Activated CD4-positive, CD25-positive, alpha-beta regulatory T cell treated with anti-CD3 and anti-CD28 coated beads, Interleukin-2, amount 50 U/mL, for 16 hours (primary cell): ENCODE results near the gene POLR3A.

Experiments
- DNase-seq: peaks from one replicate; pipeline ENCODE4 v3.0.0-alpha.2; 2020; ENCODE audit warnings: low read depth, low spot score

The POLR3A gene

DNA sequence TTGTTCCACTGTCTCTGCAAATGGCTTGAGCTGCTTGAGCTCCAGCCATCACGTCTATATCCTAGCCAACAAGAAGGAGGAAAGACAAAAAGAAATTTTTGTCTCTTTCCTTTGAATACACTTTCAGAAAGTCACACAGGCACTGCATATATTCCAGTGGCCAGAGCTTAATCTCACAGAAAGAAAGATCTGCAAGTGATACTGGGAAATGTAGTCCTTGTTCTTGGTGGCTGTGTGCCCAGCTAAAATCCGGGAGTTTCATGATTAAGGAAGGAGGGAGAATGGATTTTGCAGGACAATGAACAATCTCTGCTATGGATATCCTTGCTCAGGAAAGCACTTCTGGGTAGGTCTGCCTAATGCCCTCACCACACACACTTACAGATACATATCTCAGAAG is 83.2 kb downstream of the POLR3A start:
- no peak for DNase-seq

DNA sequence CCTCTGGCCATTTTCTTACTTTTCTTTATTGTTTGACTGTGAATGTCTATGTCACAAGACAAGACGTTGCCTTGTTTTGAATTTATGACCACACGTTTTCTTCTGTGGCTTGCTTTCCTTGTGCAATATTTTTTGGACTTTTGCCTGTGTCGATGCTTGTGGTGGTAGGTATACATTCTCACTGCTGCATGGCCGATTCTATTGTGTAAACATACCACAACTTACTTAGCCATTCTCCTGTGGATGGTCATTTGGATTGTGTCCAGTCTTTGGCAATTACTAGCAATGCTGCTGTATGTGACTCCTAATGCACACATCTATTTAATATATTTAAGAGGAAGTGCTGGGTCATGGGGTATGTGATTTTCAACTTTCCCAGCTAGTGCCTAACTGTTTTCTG is 84.8 kb downstream of the POLR3A start:
- DNase-seq = no peak

DNA sequence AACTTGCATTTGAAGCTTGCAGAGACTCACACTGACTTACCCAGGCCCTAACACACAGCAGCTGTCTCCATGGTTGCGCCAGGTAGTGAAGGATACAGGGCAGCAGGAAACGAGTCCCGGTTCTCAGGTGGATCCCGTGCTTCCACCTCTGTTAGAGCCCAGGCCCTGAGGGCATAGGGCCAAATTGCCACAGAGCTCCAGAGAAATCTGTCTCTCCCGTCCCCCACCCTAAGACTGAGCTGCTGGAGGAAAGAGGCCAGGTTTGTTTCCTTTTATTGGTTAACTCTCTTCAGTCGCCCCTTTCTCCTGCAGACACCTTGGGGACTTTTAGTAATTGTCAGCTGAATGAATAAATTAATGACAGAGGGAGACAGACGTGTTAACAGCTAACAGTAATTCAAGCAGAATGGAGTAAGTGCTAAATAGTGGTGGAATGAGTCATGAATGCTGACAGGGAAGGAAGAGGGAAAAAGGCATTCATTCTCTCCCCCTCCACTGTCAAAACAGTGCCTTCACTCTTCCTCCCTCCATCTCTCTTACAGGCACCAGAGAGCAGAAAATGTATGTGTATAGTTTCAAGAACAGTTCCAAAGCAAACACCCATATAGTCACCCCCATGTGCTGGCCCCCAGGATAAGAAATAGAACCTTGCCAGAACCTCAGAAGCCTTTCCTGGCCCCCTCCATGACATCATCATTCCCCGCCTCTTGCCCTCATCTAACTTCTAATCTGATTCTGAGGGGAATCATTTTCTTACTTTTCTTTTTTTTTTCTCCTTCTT is 86.0 kb downstream of the POLR3A start:
- DNase-seq = no peak

DNA sequence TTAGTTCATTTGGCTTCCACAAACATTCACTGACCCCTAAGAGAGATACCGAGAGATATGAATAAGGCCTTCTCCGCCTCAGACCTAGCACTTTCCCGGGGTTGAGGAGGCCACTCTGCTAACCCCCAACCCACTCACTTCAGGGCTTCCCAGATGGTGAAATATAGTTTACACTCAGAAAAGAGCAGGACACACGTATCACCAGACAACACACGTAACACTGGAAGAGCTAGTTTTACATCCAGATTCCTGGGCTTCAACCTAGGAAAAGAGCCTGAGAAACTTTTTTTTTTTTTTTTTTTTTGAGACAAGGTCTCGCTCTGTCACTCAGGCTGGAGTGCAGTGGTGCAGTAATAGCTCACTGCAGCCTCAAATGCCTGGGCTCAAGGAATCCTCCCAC is 87.5 kb downstream of the POLR3A start:
- DNase-seq = no peak

DNA sequence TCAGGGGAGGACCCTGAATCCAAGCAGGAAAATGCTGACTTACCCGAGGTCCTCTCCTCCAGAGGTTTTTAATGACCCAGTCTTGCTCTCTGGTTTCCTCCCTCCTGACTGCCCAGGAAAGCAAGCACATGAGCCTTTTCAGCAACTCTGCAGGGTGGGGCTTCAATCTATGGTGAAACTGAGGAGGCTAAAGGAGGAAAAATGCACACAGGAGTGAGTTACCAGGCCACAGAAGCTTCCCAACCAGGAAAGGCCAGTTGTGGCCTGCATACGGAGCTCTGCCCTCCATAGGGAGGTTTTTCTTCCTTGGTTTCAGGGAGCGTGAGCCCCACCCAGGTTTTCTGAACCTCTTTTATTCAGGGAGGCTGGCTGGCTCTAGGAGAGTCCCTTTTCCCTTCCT is 88.7 kb downstream of the POLR3A start:
- no peak for DNase-seq

DNA sequence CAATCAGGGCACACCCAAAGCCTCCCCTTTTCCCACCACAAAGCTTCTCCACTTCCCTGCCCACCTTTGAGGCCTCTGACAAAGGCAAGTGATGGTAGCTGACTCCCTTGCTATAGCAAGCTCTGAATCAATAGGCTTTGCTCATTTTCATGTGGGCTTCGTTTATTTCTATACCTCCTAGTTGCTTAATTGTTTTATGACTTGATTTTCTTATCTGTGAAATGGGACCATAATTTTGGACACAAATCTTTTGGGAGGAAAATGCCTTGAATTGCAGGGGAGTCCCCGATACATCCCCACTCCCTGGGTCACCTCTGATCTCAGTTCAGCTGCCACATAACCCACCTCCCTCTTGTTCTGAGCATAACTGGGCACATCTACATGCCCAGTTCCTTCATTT is 89.1 kb downstream of the POLR3A start:
- DNase-seq = no peak

DNA sequence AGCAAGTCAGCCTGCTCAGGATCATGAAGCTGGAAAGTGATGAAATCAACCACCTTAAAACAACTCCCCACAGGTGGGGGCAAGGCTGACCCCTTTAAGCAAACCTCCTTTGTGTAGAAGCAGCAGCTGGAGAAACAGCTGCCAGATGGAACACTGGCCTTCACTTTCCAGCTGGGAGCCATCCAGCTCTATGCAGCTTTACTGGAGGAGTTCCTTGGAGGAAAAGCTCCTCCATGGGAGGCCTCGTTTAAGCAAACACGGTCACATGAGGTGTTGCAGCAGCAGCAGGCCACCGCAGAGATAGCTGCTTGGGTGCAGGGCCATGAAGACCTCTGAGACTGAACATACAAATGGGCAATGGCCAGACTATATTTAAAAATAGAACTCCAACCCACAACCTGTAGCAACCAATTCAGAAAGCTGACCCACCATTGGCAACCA is 89.7 kb downstream of the POLR3A start:
- DNase-seq = no peak

DNA sequence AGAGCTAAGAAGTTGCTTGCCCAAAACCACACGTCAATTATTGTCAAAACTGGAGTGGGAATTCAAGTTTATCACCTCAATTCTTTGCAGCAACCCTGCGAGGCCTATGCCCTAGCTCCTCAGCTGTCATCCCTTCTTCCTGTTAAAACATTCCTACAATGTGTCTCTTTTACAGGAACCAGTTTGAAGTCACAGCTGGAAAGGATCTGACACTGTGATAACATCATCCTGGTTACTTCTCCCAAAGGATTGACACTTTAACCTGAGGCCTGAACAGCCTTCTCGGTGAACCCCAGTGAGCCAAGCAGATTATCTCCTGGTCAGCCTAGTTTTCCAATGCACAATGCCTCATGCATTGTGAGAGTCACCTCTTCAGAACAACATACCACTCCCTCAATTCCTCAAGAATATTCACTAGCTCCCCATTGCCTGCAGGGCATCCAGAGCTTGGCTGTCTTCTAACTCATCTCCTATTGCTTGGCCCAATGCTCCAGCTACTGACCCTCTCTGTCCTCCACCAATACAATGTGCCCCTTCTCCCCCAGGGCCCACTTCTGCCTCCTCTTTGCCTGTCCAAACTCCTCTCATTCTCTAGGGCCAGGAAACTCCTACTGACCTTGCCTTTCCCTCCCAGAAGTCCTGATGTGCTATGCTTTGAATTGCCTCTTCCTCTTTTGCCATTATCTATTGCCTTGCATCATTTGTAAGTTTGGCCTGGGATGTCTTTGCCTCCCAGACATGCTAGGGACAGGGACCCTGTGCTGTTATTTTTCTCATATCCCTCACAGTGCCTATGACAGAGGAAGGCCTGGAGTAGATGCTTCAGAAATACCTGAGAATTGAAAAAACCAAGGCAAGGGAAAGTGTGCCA is 92.4 kb downstream of the POLR3A start:
- no peak for DNase-seq

DNA sequence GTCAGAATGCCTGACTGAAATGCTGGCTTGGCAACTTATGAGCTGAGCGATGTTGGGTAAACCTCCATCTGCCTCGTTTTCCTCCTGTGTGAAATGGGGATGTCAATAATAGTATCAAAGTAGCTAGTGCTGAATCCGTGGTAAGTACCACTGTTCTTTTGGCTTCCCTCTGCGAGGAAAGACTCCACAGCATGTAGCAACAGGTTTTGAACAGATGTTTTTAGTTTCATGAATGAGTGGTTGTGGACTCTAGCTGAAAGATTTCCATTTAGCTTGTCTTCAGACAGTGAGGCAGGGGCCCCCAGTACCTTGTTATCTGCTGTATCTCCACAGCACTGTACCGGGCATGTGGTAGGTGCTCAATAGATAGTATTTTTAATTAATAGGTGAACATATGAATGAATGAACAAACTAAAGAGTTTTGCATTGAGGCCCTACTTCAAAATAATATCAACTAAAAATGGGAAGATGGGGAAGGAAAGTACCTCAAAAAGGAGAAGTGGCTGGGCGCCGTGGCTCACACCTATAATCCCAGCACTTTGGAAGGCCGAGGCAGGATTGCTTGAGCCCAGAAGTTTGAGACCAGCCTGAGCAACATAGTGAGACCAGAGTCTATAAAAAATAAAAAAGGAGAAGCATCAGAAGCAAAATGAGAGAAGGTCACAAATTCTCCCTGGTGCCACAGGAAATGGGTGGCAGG is 97.1 kb downstream of the POLR3A start:
- DNase-seq = no peak

DNA sequence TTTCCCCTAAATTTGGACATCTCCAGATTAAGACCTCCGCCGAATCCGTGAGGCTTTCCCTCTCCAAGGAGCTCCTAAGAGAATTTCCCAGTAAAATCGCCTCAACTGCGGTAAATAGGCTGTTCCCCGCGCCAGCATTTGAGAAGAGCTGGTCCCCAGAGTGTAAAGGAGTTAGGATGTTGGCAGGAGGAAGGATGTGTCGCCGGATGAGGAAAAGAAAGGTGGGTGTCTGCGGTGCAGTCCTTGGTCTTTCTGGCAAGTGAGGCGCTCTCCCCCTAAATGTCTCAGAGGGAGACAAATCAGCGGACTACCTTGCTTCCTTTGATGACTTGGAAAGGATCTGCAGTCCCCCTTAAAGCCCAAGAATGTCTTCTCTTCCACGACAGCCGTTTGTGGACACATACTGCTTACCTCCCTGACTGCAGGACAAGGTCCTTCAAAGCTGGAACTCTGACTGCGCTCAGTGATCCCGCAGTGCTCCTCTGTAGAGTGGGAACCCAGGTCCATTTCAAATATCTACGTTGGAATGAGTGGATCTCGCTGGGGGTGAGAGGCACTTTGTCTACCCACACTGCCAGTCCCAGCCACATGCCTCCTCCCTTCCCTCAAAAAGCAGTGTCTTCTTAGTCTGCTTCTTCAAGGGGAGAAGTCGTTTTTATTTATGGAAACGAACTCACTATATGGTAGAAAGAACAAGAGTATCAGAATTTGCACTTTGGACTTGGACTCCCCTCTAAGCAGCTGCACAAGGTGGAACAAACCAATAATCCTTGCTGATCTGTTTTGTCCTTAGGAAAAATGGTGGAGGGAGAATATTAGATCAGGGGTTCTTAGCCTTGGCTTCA is 101.7 kb downstream of the POLR3A start:
- no peak for DNase-seq

DNA sequence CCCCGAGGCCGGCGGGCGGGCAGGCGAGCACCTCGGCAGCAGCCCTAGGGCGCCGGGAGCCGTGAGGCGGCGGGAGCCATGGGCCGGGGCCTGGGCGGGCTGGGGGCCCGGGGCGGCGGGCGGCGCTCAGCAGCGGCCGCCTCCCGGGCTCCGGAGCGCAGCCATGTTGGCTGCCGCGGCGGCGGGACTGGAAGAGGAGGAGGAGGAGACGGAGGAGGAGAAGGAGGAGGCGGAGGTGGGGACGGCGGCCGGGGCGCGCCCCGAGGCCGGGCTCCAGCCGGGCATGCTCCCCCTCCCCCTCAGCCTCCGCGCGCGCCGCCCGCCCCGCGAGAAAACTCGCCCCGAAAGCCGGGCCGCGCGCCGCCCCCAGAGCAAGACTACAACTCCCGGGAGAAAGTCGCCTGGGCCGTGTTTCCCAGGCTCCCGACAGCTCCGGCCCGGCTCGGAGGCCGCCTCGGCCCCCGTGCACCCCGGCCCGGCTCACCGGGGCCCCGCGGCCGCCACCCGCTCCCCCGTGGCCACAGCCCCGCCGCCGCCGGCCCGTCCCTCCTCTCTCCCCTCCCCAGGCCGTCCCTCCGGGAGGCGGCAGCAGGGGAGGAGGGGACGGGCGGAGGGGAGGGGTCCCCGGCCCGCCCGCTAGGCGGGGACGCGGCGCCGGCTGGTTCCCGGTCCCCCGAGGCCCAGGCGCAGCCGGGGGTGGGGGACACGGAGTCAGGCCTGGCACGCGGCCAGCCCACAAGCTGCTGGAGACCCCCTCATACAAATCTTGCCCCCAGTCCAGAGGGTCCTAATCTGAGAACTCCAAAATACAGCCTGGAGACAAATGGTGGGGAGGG is 102.5 kb downstream of the POLR3A start, which contains the start of gene DLG5:
Gene DLG5 (minus strand): TSS at position 190 of the 836 bp plus-strand sequence. CDS start 235 bp downstream, outside the sequence.
- no peak for DNase-seq

DNA sequence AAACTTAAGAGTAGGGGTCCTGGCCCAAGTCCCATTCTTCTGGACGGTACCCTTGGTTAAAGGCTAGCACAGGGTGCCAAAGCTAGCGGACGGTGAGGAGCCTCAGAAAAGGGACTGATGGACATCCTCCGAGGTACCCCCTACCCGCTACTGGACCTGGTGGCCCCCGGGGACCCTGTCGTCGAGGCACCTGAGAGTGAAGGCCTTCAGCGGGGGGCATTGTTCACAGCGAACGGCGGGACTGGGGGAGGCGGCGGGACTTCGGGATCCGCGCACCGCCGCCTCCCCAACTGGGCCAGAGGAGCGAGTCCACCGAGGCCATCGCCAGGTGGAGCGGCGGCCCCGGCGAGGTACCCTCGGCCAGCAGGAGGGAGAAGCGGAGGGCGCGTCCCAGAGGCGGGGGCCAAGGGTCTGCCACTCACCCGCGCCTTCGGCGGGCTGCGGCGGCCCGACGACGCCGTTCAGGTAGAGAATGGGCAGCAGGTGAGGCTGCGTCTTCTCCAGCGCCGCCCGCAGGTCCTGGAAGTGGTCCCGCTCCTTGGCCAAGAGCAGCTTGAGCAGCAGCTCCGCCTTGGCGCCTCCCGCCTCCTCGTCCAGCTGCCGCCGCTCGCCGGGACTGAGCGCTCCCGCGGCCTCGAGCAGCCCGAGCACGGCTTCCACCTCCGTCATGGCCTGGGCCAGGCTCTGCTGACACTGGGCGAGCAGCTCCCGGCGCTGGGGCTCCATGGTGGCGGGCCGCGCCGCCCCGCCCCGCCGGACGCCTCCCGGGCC is 103.3 kb downstream of the POLR3A start:
- no peak for DNase-seq

DNA sequence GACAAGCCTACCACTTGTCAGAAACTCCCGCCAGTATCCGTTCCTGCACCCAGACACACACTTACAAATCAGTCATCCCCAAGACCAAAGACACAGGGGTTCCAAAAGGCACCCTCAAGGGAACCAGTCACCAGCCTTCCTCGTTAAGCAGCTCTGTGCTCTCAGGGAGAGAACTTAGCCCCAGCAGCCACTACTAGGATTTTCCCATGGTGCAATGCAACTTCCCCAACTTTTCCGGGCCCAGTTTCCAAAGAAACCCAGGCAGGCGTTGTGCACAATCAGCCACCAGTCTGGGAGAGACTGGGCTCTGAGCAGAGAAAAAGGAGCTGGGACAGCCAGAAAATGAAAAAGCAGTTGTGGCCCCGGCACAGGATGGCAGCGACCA is 103.9 kb downstream of the POLR3A start:
- DNase-seq = no peak

DNA sequence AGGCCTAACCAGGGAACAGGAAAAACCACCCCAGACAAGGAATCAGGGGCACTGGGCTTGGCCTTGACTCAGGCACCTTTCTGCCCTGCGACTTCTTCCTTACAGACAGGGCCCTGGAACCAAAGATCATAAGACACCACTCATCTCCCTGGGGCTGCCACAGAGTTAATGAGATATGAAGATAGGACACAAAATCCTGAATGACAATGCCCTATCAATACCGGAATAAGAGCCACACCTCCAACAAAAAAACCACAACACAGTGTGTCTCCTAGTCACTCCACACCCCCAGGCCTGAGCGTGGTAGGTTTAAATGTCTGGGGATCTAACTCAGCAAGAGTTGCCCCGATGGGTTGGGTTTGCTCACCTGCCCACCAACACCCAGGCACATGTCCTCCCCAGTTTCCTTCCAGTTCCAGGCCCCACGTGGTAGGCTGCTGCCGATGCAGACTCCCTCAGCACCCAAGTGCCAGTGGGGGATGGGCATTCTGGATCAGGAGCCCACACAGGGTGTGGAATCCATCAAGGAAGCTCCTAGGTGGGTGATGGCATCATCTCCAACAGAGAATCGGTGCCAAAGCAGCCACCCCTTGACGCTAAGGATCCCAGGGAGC is 106.6 kb downstream of the POLR3A start:
- no peak for DNase-seq

DNA sequence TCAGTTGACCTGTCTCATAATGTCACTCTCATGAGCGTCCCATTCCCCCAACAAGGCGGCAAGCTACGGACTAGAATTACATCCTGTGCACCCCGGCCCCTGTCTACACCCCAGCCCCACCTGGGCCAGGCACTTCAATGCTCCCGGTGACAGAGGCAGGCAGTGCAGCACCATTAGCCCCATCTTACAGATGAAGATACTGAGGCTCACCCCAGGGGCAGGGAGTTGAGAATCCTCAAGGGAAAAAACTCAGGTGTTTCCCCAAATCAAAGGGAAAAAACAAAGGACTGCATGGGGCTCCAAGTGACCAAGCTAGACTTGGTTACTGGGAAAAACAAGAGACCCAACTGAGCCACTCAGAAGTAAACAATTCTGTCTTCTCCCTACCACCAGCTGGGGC is 107.3 kb downstream of the POLR3A start:
- DNase-seq = no peak

DNA sequence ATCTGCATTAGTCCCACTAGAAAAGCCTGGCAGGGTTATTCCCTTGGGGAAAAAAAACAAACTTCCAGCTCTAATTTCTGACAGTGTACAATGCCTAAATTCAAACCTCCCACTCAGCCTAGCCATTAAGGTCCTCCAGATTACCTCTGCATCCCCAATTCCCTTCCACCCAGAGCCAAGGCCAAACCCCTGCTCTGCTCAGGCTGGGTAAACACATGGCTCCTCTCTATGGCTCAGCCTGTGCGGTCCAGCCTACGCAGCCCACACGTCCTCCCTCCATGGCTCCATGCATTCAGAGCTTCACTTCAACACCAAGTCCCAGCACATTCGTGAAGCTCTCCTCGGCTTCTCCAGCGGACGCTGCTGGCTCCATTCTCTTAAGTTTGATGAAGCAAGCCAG is 107.9 kb downstream of the POLR3A start:
- DNase-seq = no peak

DNA sequence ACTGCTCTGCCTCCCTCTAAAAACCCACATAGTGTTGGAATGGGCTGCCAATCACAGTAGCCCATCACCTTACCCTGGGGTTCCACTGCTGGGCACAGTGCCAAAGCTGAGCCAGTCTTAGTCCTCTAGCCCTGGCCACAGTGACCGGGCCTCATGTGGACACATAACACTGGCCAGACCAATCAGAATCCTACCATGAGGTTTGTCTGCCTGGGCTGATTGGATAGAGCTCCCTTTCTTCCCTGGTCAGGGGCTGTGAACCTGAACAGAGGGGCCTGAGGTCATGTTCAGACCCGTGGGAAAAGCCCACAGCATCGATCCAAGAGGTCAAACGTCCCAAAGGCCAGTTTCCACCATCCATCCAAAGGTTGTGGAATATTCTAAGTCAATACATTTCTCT is 108.8 kb downstream of the POLR3A start:
- DNase-seq = no peak

DNA sequence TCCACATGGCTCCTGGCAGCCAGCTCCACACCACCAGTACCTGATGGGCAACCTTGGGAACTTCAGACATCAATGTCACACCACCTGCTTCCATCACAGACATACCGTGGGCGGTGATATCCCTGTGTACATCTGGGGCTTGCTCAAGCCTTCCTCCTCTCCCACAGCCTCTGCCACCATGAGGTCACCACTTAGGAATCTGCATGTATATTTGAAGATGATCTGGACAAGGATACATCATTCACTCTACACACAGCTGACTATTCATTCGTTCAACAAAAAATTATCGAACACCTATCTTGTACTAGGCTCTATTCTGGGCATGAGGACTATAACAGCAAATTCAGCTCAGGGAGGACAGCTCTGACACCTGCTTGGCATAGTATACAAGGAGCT is 109.6 kb downstream of the POLR3A start:
- no peak for DNase-seq
